HEK293 (cell line): ENCODE measurements around the gene ZNF747.

Source experiments
- CTCF ChIA-PET: fragments of 350-600 bp; formaldehyde crosslinking; extraction: SDS; loops from one replicate; lab custom pipeline; 2021; ENCODE audit warnings: antibody characterized with exemption; lab: Yijun Ruan, JAX
- POLR2A ChIA-PET: fragments of 300-600 bp; formaldehyde crosslinking; extraction: SDS; loops from one replicate; lab custom pipeline; 2020; ENCODE audit warnings: antibody characterized with exemption, inconsistent platforms; lab: Yijun Ruan, JAX
- H3K27ac ChIP-seq: fragments of 200-500 bp; sonication (Bioruptor generic); 2 replicates; pipeline ENCODE4 v1.5.1; 2014; ENCODE audit warnings: low read depth, low read length, control low read depth, inconsistent platforms; ENCODE audit errors: extremely low read depth
- H3K36me3 ChIP-seq, 2 experiments: fragments of 200-500 bp in 1 of 2; sonication (Bioruptor generic) in 1 of 2; 1 replicate in 1 of 2; 2 replicates in 1 of 2; pipeline ENCODE4 v1.5.1; 2014 to 2017; ENCODE audit warnings: inconsistent platforms in 2 of 2, low read length in 2 of 2; ENCODE audit not compliant: control insufficient read depth in 2 of 2, insufficient read depth in 1 of 2
- H3K4me1 ChIP-seq: fragments of 200-500 bp; sonication (Bioruptor generic); 2 replicates; pipeline ENCODE4 v1.5.1; 2014; ENCODE audit warnings: mild to moderate bottlenecking, low read length, inconsistent platforms; ENCODE audit not compliant: control insufficient read depth, insufficient read depth
- H3K4me3 ChIP-seq: 2 replicates; pipeline ENCODE4 v1.5.1; 2011; ENCODE audit warnings: low read depth, mild to moderate bottlenecking, control low read depth, low read length, moderate library complexity
- H3K9me3 ChIP-seq: fragments of 200-500 bp; sonication (Bioruptor generic); 2 replicates; pipeline ENCODE4 v1.5.1; 2014; ENCODE audit warnings: low read depth, low read length, inconsistent platforms; ENCODE audit not compliant: control insufficient read depth, insufficient read depth
- ELK4 ChIP-seq: IDR thresholded peaks from 2 replicates; pipeline ENCODE4 v1.6.1; 2011; ENCODE audit warnings: mild to moderate bottlenecking, low read depth, low read length, borderline replicate concordance
- IKZF3 ChIP-seq: fragments of 450-650 bp; IDR thresholded peaks from 2 replicates; pipeline ENCODE4 v1.5.0; 2018; ENCODE audit warnings: missing biosample characterization, mild to moderate bottlenecking, missing genetic modification characterization, moderate library complexity
- INSM2 ChIP-seq: fragments of 450-650 bp; formaldehyde crosslinking; IDR thresholded peaks from 2 replicates; pipeline ENCODE4 v1.5.1; 2016; ENCODE audit warnings: missing biosample characterization, missing genetic modification characterization
- MYNN ChIP-seq: fragments of 450-650 bp; formaldehyde crosslinking; IDR thresholded peaks from 2 replicates; pipeline ENCODE4 v1.5.1; 2016; ENCODE audit warnings: missing biosample characterization, missing genetic modification characterization, borderline replicate concordance
- YY2 ChIP-seq: fragments of 450-650 bp; formaldehyde crosslinking; IDR thresholded peaks from 2 replicates; pipeline ENCODE4 v1.5.1; 2016; ENCODE audit warnings: missing biosample characterization, missing genetic modification characterization
- ZEB2 ChIP-seq: fragments of 450-650 bp; formaldehyde crosslinking; IDR thresholded peaks from 2 replicates; pipeline ENCODE4 v1.5.1; 2016; ENCODE audit warnings: missing biosample characterization, missing genetic modification characterization
- ZIC2 ChIP-seq: fragments of 450-650 bp; formaldehyde crosslinking; IDR thresholded peaks from 2 replicates; pipeline ENCODE4 v1.5.1; 2016; ENCODE audit warnings: missing biosample characterization, missing genetic modification characterization
- ZNF10 ChIP-seq: fragments of 450-650 bp; formaldehyde crosslinking; IDR thresholded peaks from 2 replicates; pipeline ENCODE4 v1.5.1; 2017; ENCODE audit warnings: missing biosample characterization, missing genetic modification characterization
- ZNF132 ChIP-seq: fragments of 450-650 bp; formaldehyde crosslinking; IDR thresholded peaks from 2 replicates; pipeline ENCODE4 v1.5.1; 2017; ENCODE audit warnings: missing biosample characterization, missing genetic modification characterization, borderline replicate concordance
- ZNF138 ChIP-seq: fragments of 450-650 bp; formaldehyde crosslinking; IDR thresholded peaks from 2 replicates; pipeline ENCODE4 v1.5.1; 2016; ENCODE audit warnings: missing biosample characterization, missing genetic modification characterization, borderline replicate concordance
- ZNF202 ChIP-seq: fragments of 450-650 bp; formaldehyde crosslinking; IDR thresholded peaks from 2 replicates; pipeline ENCODE4 v1.5.1; 2016; ENCODE audit warnings: missing biosample characterization, missing genetic modification characterization, borderline replicate concordance
- ZNF214 ChIP-seq: fragments of 450-650 bp; formaldehyde crosslinking; IDR thresholded peaks from 2 replicates; pipeline ENCODE4 v1.5.1; 2017; ENCODE audit warnings: missing biosample characterization, mild to moderate bottlenecking, missing genetic modification characterization, borderline replicate concordance
- ZNF239 ChIP-seq: fragments of 450-650 bp; formaldehyde crosslinking; IDR thresholded peaks from 2 replicates; pipeline ENCODE4 v1.5.1; 2016; ENCODE audit warnings: missing biosample characterization, missing genetic modification characterization
- ZNF274 ChIP-seq, 2 experiments: fragments of 200-500 bp in 1 of 2; fragments of 450-650 bp in 1 of 2; sonication (Bioruptor generic) in 1 of 2; formaldehyde crosslinking in 1 of 2; IDR thresholded peaks; 2 replicates each; pipeline versions ENCODE4 v1.5.1 to v1.6.1; 2014 to 2016; ENCODE audit warnings: borderline replicate concordance in 1 of 2, inconsistent platforms in 1 of 2, low read length in 1 of 2, missing biosample characterization in 1 of 2, missing genetic modification characterization in 1 of 2
- ZNF394 ChIP-seq: fragments of 450-650 bp; formaldehyde crosslinking; IDR thresholded peaks from 2 replicates; pipeline ENCODE4 v1.5.1; 2016; ENCODE audit warnings: missing biosample characterization, missing genetic modification characterization, mild to moderate bottlenecking, moderate library complexity, borderline replicate concordance
- ZNF48 ChIP-seq: fragments of 450-650 bp; formaldehyde crosslinking; IDR thresholded peaks from 2 replicates; pipeline ENCODE4 v1.5.1; 2016; ENCODE audit warnings: missing biosample characterization, missing genetic modification characterization
- ZNF548 ChIP-seq: fragments of 450-650 bp; formaldehyde crosslinking; IDR thresholded peaks from 2 replicates; pipeline ENCODE4 v1.5.1; 2016; ENCODE audit warnings: missing biosample characterization, missing genetic modification characterization
- ZNF549 ChIP-seq: fragments of 450-650 bp; IDR thresholded peaks from 2 replicates; pipeline ENCODE4 v1.5.1; 2018; ENCODE audit warnings: missing biosample characterization, missing genetic modification characterization, mild to moderate bottlenecking, inconsistent platforms, moderate library complexity
- ZNF600 ChIP-seq: fragments of 450-650 bp; formaldehyde crosslinking; IDR thresholded peaks from 2 replicates; pipeline ENCODE4 v1.5.1; 2016; ENCODE audit warnings: missing biosample characterization, missing genetic modification characterization
- ZNF623 ChIP-seq: fragments of 450-650 bp; formaldehyde crosslinking; IDR thresholded peaks from 2 replicates; pipeline ENCODE4 v1.5.1; 2016; ENCODE audit warnings: missing biosample characterization, missing genetic modification characterization
- ZNF701 ChIP-seq: fragments of 450-650 bp; formaldehyde crosslinking; IDR thresholded peaks from 2 replicates; pipeline ENCODE4 v1.5.1; 2016; ENCODE audit warnings: missing biosample characterization, missing genetic modification characterization
- ZNF776 ChIP-seq: fragments of 450-650 bp; formaldehyde crosslinking; IDR thresholded peaks from 2 replicates; pipeline ENCODE4 v1.5.0; 2017; ENCODE audit warnings: missing biosample characterization, missing genetic modification characterization, borderline replicate concordance
- ZNF791 ChIP-seq: fragments of 450-650 bp; formaldehyde crosslinking; IDR thresholded peaks from 2 replicates; pipeline ENCODE4 v1.5.1; 2016; ENCODE audit warnings: missing biosample characterization, missing genetic modification characterization
- ZSCAN23 ChIP-seq: fragments of 450-650 bp; formaldehyde crosslinking; IDR thresholded peaks from 2 replicates; pipeline ENCODE4 v1.5.1; 2016; ENCODE audit warnings: missing biosample characterization, missing genetic modification characterization
- TF ChIP-seq, protein P1 (sequence below): fragments of 450-650 bp; formaldehyde crosslinking; IDR thresholded peaks from 2 replicates; pipeline ENCODE4 v1.5.1; 2016; ENCODE audit warnings: missing biosample characterization, missing genetic modification characterization, borderline replicate concordance
- TF ChIP-seq, protein P2 (sequence below): fragments of 450-650 bp; formaldehyde crosslinking; IDR thresholded peaks from 2 replicates; pipeline ENCODE4 v1.5.0; 2017; ENCODE audit warnings: missing biosample characterization, missing genetic modification characterization, borderline replicate concordance

The ZNF747 gene

GRCh38 chr16:30571445-30572322, 37.0 kb upstream of the ZNF747 start, which contains the start of gene ZNF688:
TSS of gene ZNF688 (minus strand) at chr16:30571714. CDS start at chr16:30571629, 85 bp downstream.
- Histone ChIP-seq H3K4me3 (peak within 1 kb of the TSS; percentile 64), H3K27ac (peak within 1 kb of the TSS; percentile 96), H3K36me3 (peaks cover 0 to 1% of the 10 kb centered on the region in 2 experiments; a peak in 1 of 3 replicates), H3K9me3 (no peaks in the 10 kb centered on the region), H3K4me1 (peaks cover 5% of the 10 kb centered on the region; the same call in 1 of the 2 replicates)
- CTCF ChIA-PET = interaction anchor here (0.7 to 1.7 kb wide), 10 partner anchors 13 to 707 kb away, joined by 3 to 12 read pairs (median 4); partner anchors contain the start of genes ZNF747 and ZNF764
- POLR2A ChIA-PET = interaction anchor here (0.7 to 2.8 kb wide), 28 partner anchors 10 to 216 kb away, joined by 3 to 69 read pairs (median 4); partner anchors contain the start of genes CD2BP2, DCTPP1, FBRS and PRR14
- TF ChIP-seq ELK4 (no peak), ZNF776 (tag by site-specific recombination) (no peak), ZNF701 (tag by site-specific recombination) (no peak), ZEB2 (tag by site-specific recombination) (peak; percentile 76), ZNF791 (tag by site-specific recombination) (no peak), ZNF600 (tag by site-specific recombination) (no peak), INSM2 (tag by site-specific recombination) (peak; percentile 37; the same call in 1 of the 2 replicates), ZNF239 (tag by site-specific recombination) (no peak), ZNF274 (IDR thresholded peaks at IDR 0.05; ENCODE audit: low read length) (no peak), ZNF274 (tag by site-specific recombination; IDR thresholded peaks at IDR 0.05; ENCODE audit: borderline replicate concordance) (no peak), ZIC2 (tag by site-specific recombination) (peak; percentile 74), ZNF138 (tag by site-specific recombination) (no peak), ZNF623 (no peak), ZNF214 (tag by site-specific recombination) (no peak), IKZF3 (tag by site-specific recombination) (peak; percentile 70), ZNF10 (no peak), ZSCAN23 (no peak), ZNF548 (tag by site-specific recombination) (no peak), MYNN (tag by site-specific recombination) (no peak), ZNF394 (tag by site-specific recombination) (peak; percentile 86), ZNF549 (tag by site-specific recombination) (no peak), ZNF48 (tag by site-specific recombination) (no peak), ZNF202 (tag by site-specific recombination) (no peak), ZNF132 (tag by site-specific recombination) (no peak), YY2 (peak; percentile 97)
- TF ChIP-seq, protein P1, sequence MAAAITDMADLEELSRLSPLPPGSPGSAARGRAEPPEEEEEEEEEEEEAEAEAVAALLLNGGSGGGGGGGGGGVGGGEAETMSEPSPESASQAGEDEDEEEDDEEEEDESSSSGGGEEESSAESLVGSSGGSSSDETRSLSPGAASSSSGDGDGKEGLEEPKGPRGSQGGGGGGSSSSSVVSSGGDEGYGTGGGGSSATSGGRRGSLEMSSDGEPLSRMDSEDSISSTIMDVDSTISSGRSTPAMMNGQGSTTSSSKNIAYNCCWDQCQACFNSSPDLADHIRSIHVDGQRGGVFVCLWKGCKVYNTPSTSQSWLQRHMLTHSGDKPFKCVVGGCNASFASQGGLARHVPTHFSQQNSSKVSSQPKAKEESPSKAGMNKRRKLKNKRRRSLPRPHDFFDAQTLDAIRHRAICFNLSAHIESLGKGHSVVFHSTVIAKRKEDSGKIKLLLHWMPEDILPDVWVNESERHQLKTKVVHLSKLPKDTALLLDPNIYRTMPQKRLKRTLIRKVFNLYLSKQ (tag by site-specific recombination) = no peak
- TF ChIP-seq, protein P2, sequence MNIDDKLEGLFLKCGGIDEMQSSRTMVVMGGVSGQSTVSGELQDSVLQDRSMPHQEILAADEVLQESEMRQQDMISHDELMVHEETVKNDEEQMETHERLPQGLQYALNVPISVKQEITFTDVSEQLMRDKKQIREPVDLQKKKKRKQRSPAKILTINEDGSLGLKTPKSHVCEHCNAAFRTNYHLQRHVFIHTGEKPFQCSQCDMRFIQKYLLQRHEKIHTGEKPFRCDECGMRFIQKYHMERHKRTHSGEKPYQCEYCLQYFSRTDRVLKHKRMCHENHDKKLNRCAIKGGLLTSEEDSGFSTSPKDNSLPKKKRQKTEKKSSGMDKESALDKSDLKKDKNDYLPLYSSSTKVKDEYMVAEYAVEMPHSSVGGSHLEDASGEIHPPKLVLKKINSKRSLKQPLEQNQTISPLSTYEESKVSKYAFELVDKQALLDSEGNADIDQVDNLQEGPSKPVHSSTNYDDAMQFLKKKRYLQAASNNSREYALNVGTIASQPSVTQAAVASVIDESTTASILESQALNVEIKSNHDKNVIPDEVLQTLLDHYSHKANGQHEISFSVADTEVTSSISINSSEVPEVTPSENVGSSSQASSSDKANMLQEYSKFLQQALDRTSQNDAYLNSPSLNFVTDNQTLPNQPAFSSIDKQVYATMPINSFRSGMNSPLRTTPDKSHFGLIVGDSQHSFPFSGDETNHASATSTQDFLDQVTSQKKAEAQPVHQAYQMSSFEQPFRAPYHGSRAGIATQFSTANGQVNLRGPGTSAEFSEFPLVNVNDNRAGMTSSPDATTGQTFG = no peak
